Vagina (tissue), 2 donors: ENCODE measurements around the gene DNAJC5.

ENCODE experiments used
- POLR2A ChIP-seq, 2 donors: fragments of 450-650 bp; IDR thresholded peaks; one replicate each; pipeline ENCODE4 v1.6.1; 2017; ENCODE audit warnings: antibody characterized with exemption in 2 of 2, mild to moderate bottlenecking in 2 of 2, moderate library complexity in 2 of 2
- TF ChIP-seq, protein P1 (sequence below), 3 experiments: fragments of 450-650 bp in 2 of 3; fragments of 200-600 bp in 1 of 3; sonication (generic) in 1 of 3; IDR thresholded peaks; one replicate each; pipeline ENCODE4 v1.5.1; 2017 to 2019; ENCODE audit warnings: antibody characterized with exemption in 3 of 3, mild to moderate bottlenecking in 2 of 3, moderate library complexity in 2 of 3

DNA sequence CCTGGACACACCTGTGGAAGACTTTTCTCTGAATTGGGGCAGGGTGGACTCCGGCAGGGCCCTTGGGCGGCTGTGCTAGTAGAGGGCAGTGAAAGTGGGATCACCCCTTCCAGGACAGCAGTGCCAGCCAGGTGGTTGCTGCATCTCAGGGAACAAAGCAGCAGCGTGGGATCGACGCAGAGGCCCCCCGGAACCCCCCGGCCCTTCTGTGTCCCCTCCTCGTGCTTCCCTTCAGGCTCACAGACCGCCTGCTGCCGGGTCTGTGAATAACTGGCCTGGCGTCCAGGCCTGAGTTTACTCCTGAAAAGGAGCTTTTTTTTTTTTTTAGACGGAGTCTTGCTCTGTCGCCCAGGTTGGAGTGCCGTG is 8.9 kb upstream of the DNAJC5 start:
- TF ChIP-seq, protein P1, sequence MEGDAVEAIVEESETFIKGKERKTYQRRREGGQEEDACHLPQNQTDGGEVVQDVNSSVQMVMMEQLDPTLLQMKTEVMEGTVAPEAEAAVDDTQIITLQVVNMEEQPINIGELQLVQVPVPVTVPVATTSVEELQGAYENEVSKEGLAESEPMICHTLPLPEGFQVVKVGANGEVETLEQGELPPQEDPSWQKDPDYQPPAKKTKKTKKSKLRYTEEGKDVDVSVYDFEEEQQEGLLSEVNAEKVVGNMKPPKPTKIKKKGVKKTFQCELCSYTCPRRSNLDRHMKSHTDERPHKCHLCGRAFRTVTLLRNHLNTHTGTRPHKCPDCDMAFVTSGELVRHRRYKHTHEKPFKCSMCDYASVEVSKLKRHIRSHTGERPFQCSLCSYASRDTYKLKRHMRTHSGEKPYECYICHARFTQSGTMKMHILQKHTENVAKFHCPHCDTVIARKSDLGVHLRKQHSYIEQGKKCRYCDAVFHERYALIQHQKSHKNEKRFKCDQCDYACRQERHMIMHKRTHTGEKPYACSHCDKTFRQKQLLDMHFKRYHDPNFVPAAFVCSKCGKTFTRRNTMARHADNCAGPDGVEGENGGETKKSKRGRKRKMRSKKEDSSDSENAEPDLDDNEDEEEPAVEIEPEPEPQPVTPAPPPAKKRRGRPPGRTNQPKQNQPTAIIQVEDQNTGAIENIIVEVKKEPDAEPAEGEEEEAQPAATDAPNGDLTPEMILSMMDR (IDR thresholded peaks at IDR 0.05), result no peak
- TF ChIP-seq POLR2A (IDR thresholded peaks at IDR 0.05), result no peak
